Activated CD4-positive, alpha-beta T cell treated with anti-CD3 and anti-CD28 coated beads, Interleukin-2, amount 50 U/mL, for 24 hours (primary cell): Measurements from ENCODE around the gene STX10.
A peak's percentile ranks its signal among the peaks of the same experiment; 100 is the strongest.
"Not testable (repeated sequence)": the region's sequence is repeated elsewhere in the genome, so short reads cannot be mapped to it uniquely, and the experiment has no call there.

Experiments used
- DNase-seq, 2 donors: peaks; one replicate each; pipeline ENCODE4 v3.0.0-alpha.2; 2020; ENCODE audit warnings: low read depth in 1 of 2, low spot score in 1 of 2

STX10 gene

GRCh38 chr19:13165162-13165997 lies 15.2 kb upstream of the STX10 start:
- no peak for DNase-seq

GRCh38 chr19:13164343-13165161 lies 14.4 kb upstream of the STX10 start:
- DNase-seq = no peak

GRCh38 chr19:13163609-13164342 lies 13.6 kb upstream of the STX10 start:
- no peak for DNase-seq

DNA sequence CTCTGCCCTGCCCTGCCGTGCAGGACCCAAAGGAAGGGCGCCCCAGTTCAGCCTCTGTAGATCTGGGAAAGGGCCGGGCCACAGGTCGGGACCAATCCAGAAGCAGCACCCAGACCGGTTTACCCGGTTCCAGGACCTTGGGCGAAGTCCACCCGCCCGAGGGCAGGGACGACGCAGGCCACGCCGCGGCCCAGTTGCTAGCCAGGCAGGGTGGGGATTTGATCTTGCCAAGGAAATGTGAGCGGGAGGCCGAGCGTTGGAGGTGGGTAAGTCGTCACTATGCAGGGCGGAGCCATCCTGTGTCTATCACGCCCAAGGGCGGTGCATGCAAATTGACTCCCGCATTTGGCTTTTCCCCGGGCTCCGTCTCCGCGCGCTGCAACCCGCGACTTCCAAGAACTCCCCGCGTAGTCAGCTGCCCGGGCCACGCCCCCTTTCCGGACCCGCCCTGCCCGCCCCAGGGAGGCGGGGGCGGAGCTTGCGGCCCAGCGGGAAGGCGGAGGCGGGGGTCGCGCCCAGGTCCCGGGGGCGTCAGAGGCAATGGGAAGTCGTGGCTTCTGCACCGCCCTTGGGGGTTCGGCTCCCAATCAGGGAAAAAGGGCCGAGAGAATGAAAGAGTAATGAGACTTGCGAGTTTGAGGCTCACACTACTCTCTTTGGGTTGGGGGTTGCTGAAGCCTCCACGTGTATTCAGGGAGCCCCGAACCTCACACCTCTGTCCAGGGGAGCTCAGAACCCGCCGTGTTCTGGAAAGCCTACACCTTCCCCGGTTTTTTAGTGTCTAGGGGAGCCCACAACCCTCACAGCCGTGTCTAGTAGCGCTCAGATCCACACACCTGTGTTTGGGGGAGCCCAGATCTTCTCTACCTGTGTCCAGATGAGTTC lies 12.8 kb upstream of the STX10 start:
- DNase-seq = peak; percentile 61 to 82

DNA sequence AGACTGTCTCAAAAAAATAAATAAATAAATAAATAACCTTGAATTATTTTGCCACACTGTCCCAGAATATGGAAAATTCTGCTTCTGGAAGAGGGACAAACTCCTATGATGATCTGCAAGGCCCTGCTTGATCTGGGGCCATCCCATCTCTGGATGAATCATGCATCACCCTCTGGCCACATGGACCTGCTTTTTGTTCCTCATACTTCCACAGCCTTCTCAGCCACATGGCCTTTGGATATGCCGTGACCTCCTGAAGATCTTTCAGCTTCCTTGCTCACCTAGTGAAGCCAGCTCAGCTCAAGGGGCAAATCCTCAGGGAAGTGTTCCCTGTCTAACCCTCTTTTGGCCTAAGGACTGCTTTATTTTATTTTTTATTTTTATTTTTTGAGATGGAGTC lies 10.4 kb upstream of the STX10 start:
- DNase-seq = no peak

GRCh38 chr19:13159713-13160112 lies 9.5 kb upstream of the STX10 start:
- no peak for DNase-seq

DNA sequence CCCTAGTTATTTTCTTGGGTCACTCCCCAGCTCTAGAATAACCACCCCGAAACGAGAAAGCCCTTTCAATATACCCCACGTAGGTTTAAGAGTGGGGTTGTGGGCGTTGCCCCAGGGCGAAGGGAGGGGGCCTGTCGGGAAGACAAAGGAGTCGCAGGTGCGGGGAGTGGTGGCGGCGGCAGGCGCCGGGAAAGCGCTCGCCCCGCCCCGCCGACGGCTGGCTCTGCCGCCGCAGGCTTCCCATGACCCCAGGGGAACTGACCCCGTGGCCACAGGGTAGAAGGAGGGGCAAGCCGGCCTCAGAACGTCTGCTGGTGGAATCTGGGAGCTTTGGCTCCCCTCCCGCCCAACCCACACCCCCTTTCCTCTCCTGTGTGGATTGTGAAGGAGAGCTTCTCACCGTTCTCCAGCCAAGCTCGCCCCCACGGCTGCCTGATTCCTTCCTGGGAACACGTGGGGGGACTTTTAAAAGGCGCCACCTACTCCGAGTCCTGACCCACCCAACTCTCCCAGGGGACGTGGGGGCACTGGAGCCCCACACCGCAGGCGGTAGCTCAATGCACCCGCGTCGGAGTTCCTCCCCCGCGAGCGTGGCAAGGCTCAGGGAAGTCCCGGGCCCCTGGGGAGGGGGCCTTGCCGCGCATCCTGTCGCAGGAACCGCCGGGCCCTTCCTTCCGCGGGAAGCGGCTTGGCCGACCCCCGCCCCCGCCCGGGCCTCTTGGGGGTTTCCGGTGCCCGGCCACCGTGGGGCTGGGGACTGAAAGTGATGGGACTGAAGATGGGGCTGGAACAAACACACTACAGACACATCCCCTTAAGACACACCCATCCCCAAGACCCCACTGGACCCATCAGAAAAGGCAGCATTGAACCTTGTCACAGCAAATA lies 5.5 kb upstream of the STX10 start:
- DNase-seq = peak in 1 of 2 donors; percentile 37

GRCh38 chr19:13154911-13155471 lies 4.8 kb upstream of the STX10 start:
- DNase-seq = peak; percentile 62 to 72

GRCh38 chr19:13154241-13154778 lies 4.1 kb upstream of the STX10 start:
- peak; percentile 45 to 51 for DNase-seq

- no peak for DNase-seq
These were observed 3.5 kb upstream of the STX10 start for GRCh38 chr19:13153569-13154240.

GRCh38 chr19:13152974-13153568 lies 2.9 kb upstream of the STX10 start:
- peak; percentile 96 to 99 for DNase-seq

DNA sequence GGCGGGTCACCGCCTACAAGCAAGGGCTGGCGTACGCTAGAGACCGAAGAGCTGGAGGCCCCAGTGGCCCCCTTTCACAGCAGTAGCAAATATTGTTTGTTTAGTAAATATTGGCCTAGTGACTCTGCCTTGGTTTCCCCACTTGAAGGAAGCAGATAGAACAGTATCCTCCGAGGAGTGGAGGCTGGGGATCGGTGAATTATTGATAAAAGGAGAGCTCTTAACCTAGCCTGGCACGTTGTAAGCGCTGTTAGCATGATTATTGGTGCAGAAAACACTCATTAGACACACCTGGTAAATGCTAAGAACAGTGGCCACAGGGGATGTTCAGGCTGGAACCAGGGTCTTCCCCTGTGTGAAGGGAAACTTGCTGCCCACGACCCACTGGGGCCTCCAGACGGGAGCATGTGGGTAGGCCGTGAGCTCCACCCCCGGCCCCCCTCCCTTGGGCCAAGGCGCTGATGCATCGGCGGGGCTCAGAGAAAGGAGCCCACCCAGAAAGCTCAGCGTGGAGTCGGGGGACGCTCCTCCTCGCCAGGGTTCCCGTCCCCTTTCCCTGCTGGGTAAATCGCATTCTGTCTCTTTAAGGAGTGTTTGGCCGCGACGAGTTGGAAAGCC lies 2.3 kb upstream of the STX10 start:
- DNase-seq = no peak

- peak; percentile 92 to 94 for DNase-seq
These were observed 1.6 kb upstream of the STX10 start for GRCh38 chr19:13151605-13152355.

GRCh38 chr19:13150931-13151604 lies 893 bp upstream of the STX10 start:
- no peak for DNase-seq

GRCh38 chr19:13149628-13150186 lies 468 bp downstream of the STX10 start:
- no peak for DNase-seq

DNA sequence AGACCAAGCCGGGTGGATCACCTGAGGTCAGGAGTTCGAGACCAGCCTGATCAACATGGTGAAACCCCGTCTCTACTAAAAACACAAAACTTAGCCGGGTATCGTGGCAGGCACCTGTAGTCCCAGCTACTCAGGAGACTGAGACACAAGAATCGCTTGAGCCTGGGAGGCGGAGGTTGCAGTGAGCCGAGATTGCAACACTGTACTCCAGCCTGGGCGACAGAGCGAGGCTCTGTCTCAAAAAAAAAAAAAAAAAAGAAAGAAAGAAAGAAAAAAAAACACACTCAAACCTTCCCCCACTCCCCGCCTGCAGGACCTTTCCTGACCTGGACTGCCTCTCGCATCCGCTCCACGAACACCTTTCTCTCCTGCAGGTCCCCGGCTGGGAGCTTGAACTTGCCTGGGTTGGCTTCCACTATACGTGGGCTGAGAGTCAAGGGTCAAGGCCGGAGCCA lies 975 bp downstream of the STX10 start:
- DNase-seq = not testable (repeated sequence)
